ENCODE data around the gene NMS.

Gene NMS

DNA sequence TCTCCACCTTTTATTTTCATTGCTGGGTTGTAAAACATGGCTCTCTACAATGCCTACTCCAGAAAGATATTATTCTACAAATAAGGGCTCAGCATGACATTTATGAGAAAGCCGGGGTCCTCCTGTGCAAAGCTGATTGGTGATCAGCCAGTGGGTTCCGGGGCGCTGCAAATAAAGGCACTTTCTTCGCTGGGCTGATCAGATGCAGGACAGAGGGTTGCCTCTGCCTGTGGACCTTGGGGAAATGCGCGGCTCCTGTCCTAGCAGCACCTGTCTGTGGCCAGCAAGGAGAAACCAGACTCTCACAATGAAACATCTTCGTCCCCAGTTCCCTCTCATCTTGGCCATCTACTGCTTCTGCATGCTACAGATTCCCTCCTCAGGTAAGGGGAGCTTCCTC, at the start of gene NMS:
Gene NMS, plus strand, starts transcription at position 301 of the 400 bp plus-strand sequence. Its CDS starts 7 bp downstream, at position 308.
- DNase-seq (no peak), ATAC-seq (replicated peaks) (no peak)
- Mint-ChIP-seq H3K27me3 (peaks cover 44 to 56% of the 10 kb centered on the region in 2 donors), H3K27ac (no peak within 1 kb of the TSS), H3K9me3 (no peaks in the 10 kb centered on the region), H3K4me3 (no peak within 1 kb of the TSS), H3K36me3 (no peaks in the 10 kb centered on the region), H3K4me1 (no peaks in the 10 kb centered on the region)

- no peak overlapping the region for H3K4me3 Mint-ChIP-seq
- DNase-seq = no peak
- H3K27ac Mint-ChIP-seq = no peak overlapping the region
Observed at GRCh38 chr2:100422320-100423055, 47.8 kb upstream of the NMS start.

DNA sequence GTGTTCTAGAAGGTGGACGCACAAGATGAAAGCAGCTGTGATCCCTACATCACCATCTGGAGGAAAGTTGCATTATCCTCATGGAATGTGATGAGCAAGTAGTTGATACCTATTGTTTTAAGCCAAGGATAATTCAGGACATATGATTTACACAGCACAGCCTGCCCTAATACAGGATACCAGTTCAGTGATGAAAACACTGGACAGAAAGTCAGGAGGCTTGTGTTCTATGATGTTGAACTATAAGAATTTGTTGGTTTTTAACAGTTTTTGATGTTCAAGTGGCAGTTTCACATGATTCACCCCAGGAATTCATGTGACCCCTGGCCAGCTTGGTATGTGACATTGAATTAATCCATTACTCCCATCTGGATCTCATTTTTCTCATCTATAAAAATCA, 46.7 kb upstream of the NMS start:
- ATAC-seq (replicated peaks) = no peak
- H3K4me3 Mint-ChIP-seq = no peak overlapping the region
- no peaks in the 10 kb centered on the region for H3K9me3 Mint-ChIP-seq
- no peak overlapping the region for H3K27ac Mint-ChIP-seq
- no peak for DNase-seq
- peaks cover 21 to 38% of the 10 kb centered on the region in 2 donors for H3K27me3 Mint-ChIP-seq
- peaks cover 4 to 7% of the 10 kb centered on the region in 2 donors for H3K4me1 Mint-ChIP-seq
- H3K36me3 Mint-ChIP-seq = no peaks in the 10 kb centered on the region

More at GRCh38 chr2:100422320-100423055, 47.8 kb upstream of the NMS start:
- peaks cover 18 to 31% of the 10 kb centered on the region in 2 donors for H3K27me3 Mint-ChIP-seq
- ATAC-seq (replicated peaks) = no peak
- H3K9me3 Mint-ChIP-seq = no peaks in the 10 kb centered on the region
- H3K36me3 Mint-ChIP-seq = no peaks in the 10 kb centered on the region
- peaks cover 6 to 9% of the 10 kb centered on the region in 2 donors for H3K4me1 Mint-ChIP-seq

- Mint-ChIP-seq H3K4me3 (no peak overlapping the region), H3K4me1 (peaks cover 3 to 6% of the 10 kb centered on the region in 2 donors), H3K9me3 (peaks cover 2 to 4% of the 10 kb centered on the region in 2 donors), H3K36me3 (no peaks in the 10 kb centered on the region), H3K27ac (no peak overlapping the region), H3K27me3 (peaks cover 21 to 41% of the 10 kb centered on the region in 2 donors)
- DNase-seq = no peak
- ATAC-seq (replicated peaks) = no peak
Observed at GRCh38 chr2:100424277-100424875, 45.9 kb upstream of the NMS start.

DNA sequence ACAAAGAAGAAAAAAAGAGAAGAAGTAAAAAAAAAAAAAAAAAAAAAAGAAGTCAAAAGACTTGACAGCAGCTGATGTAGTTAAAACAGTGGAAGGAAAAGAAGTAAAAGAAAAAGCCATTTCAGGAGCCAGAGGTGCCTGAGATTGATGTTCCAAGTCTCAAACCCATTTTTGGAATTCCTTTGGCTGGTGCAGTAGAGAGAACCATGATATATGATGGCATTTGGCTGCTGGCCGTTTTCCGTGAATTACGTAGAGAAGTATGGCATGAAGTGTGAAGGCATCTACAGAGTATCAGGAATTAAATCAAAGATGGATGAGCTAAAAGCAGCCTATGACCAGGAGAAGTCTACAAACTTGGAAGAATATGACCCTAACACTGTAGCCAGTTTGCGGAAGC, 45.2 kb upstream of the NMS start:
- Mint-ChIP-seq H3K27ac (no peak overlapping the region), H3K36me3 (no peaks in the 10 kb centered on the region), H3K4me1 (peaks cover 3 to 6% of the 10 kb centered on the region in 2 donors), H3K27me3 (peaks cover 21 to 41% of the 10 kb centered on the region in 2 donors), H3K9me3 (peaks cover 2 to 4% of the 10 kb centered on the region in 2 donors), H3K4me3 (no peak overlapping the region)
- DNase-seq (no peak), ATAC-seq (replicated peaks) (no peak)

GRCh38 chr2:100425573-100426383, 44.5 kb upstream of the NMS start:
- Mint-ChIP-seq H3K4me1 (peaks cover 3 to 6% of the 10 kb centered on the region in 2 donors), H3K27me3 (peaks cover 21 to 47% of the 10 kb centered on the region in 2 donors), H3K9me3 (peaks cover 4 to 7% of the 10 kb centered on the region in 2 donors), H3K4me3 (no peak overlapping the region), H3K36me3 (no peaks in the 10 kb centered on the region), H3K27ac (no peak overlapping the region)
- ATAC-seq (replicated peaks) (no peak), DNase-seq (no peak)

DNA sequence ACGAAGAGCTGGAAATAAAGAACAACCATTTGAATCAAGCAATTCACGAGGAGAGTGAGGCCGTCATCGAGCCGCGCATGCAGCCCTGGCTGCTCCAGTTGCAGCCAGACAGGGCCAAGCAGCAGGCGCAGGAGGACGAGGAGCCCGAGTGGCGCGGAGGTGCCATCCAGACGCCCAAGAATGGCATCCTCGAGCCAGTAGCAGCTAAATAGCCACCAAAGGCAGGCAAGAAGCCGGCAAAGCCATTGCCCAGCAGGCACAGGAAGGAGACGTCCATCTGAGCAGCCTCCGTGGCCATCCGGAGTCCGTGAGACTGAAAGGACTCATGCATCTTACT, 43.9 kb upstream of the NMS start:
- Mint-ChIP-seq H3K4me1 (peaks cover 3 to 6% of the 10 kb centered on the region in 2 donors), H3K9me3 (peaks cover 4 to 9% of the 10 kb centered on the region in 2 donors), H3K36me3 (no peaks in the 10 kb centered on the region), H3K27ac (no peak overlapping the region), H3K27me3 (peaks cover 25 to 48% of the 10 kb centered on the region in 2 donors), H3K4me3 (no peak overlapping the region)
- ATAC-seq (replicated peaks) (no peak), DNase-seq (no peak)

GRCh38 chr2:100427111-100427510, 43.2 kb upstream of the NMS start:
- Mint-ChIP-seq H3K9me3 (peaks cover 4 to 9% of the 10 kb centered on the region in 2 donors), H3K27ac (no peak overlapping the region), H3K27me3 (peaks cover 25 to 48% of the 10 kb centered on the region in 2 donors), H3K4me1 (peaks cover 3 to 6% of the 10 kb centered on the region in 2 donors), H3K4me3 (no peak overlapping the region), H3K36me3 (no peaks in the 10 kb centered on the region)
- ATAC-seq (replicated peaks) (no peak), DNase-seq (no peak)

- ATAC-seq (replicated peaks) (peak; percentile 82 to 87), DNase-seq (peak; percentile 13)
- H3K27ac Mint-ChIP-seq = no peak overlapping the region
- peaks cover 30 to 48% of the 10 kb centered on the region in 2 donors for H3K27me3 Mint-ChIP-seq
- H3K4me1 Mint-ChIP-seq = peaks cover 3 to 6% of the 10 kb centered on the region in 2 donors
- no peak overlapping the region for H3K4me3 Mint-ChIP-seq
- H3K36me3 Mint-ChIP-seq = no peaks in the 10 kb centered on the region
- H3K9me3 Mint-ChIP-seq = peaks cover 4 to 9% of the 10 kb centered on the region in 2 donors
Observed at GRCh38 chr2:100427627-100428258, 42.5 kb upstream of the NMS start.

GRCh38 chr2:100429726-100430125, 40.6 kb upstream of the NMS start:
- Mint-ChIP-seq H3K4me3 (no peak overlapping the region), H3K27ac (no peak overlapping the region), H3K36me3 (no peaks in the 10 kb centered on the region), H3K27me3 (peaks cover 29 to 44% of the 10 kb centered on the region in 2 donors), H3K4me1 (peaks cover 3 to 6% of the 10 kb centered on the region in 2 donors), H3K9me3 (peaks cover 4 to 9% of the 10 kb centered on the region in 2 donors)
- ATAC-seq (replicated peaks) = no peak
- no peak for DNase-seq

GRCh38 chr2:100437751-100438150, 32.5 kb upstream of the NMS start:
- Mint-ChIP-seq H3K9me3 (no peaks in the 10 kb centered on the region), H3K27me3 (peaks cover 24 to 29% of the 10 kb centered on the region in 2 donors), H3K36me3 (no peaks in the 10 kb centered on the region), H3K27ac (no peak overlapping the region), H3K4me3 (no peak overlapping the region), H3K4me1 (no peaks in the 10 kb centered on the region)
- ATAC-seq (replicated peaks) (no peak), DNase-seq (no peak)

DNA sequence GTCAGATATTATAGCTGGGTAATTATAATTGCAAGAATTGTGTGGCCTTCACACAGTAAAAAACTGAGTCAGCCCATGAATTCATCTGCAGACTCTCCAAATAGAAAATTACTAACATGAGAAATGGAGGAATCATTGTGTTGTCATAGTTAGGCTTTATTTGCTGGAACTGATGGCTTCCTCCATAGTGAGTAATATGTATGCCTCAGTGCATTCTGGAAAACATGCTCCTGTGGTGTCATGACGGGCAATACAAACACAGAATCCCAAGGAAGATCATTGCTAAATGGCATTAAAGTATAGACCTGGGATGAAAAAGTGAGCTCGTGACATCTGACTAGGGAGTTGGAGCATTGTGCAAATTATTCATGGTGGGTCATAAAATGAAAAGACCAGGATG, 23.6 kb upstream of the NMS start:
- H3K9me3 Mint-ChIP-seq = no peaks in the 10 kb centered on the region
- H3K36me3 Mint-ChIP-seq = no peaks in the 10 kb centered on the region
- no peak overlapping the region for H3K27ac Mint-ChIP-seq
- no peaks in the 10 kb centered on the region for H3K4me1 Mint-ChIP-seq
- ATAC-seq (replicated peaks) (no peak), DNase-seq (no peak)
- peaks cover 0 to 7% of the 10 kb centered on the region in 2 donors for H3K27me3 Mint-ChIP-seq
- H3K4me3 Mint-ChIP-seq = no peak overlapping the region

- Mint-ChIP-seq H3K36me3 (no peaks in the 10 kb centered on the region), H3K4me1 (no peaks in the 10 kb centered on the region), H3K27ac (no peak overlapping the region), H3K4me3 (no peak overlapping the region), H3K27me3 (peaks cover 5 to 13% of the 10 kb centered on the region in 2 donors), H3K9me3 (no peaks in the 10 kb centered on the region)
- no peak for ATAC-seq (replicated peaks)
- DNase-seq = no peak
Observed at GRCh38 chr2:100451092-100451491, 19.2 kb upstream of the NMS start.

GRCh38 chr2:100451734-100452133, 18.5 kb upstream of the NMS start:
- no peak for DNase-seq
- no peak for ATAC-seq (replicated peaks)
- H3K27ac Mint-ChIP-seq = no peak overlapping the region
- H3K4me1 Mint-ChIP-seq = no peaks in the 10 kb centered on the region
- H3K9me3 Mint-ChIP-seq = peaks cover 0 to 1% of the 10 kb centered on the region in 2 donors
- no peak overlapping the region for H3K4me3 Mint-ChIP-seq
- no peaks in the 10 kb centered on the region for H3K36me3 Mint-ChIP-seq
- H3K27me3 Mint-ChIP-seq = peaks cover 5 to 13% of the 10 kb centered on the region in 2 donors

Measured in stimulated activated naive B cell treated with anti-CD40 and anti-IgM and Interleukin-4, amounts not matched to agents 10 μg/mL and 1 μg/mL and 100 μg/mL, for 72 hours (primary cell).